ENCODE results near the gene PDHB.

Gene PDHB

GRCh38 chr3:58388550-58389091, 45.0 kb downstream of the PDHB start:
- no peak overlapping the region for H3K4me3 ChIP-seq (replicated peaks; ENCODE audit: low read depth, low read length)
- peak; percentile 72 for DNase-seq (ENCODE audit: extremely low read depth, low read depth)
- TF ChIP-seq CTCF (IDR thresholded peaks at IDR 0.05; ENCODE audit: low read depth, low read length, missing control alignments) = no peak

- no peak for DNase-seq (ENCODE audit: extremely low read depth, low read depth)
- TF ChIP-seq CTCF (IDR thresholded peaks at IDR 0.05; ENCODE audit: low read depth, low read length, missing control alignments) = no peak
- no peak overlapping the region for H3K4me3 ChIP-seq (replicated peaks; ENCODE audit: low read depth, low read length)
These were observed 45.7 kb downstream of the PDHB start for GRCh38 chr3:58387650-58388546.

- TF ChIP-seq CTCF (IDR thresholded peaks at IDR 0.05; ENCODE audit: low read depth, low read length, missing control alignments) = no peak
- H3K4me3 ChIP-seq (replicated peaks; ENCODE audit: low read depth, low read length) = no peak overlapping the region
- DNase-seq (ENCODE audit: extremely low read depth, low read depth) = peak; percentile 48
These were observed 46.8 kb downstream of the PDHB start for GRCh38 chr3:58386626-58387365.

- TF ChIP-seq CTCF (IDR thresholded peaks at IDR 0.05; ENCODE audit: low read depth, low read length, missing control alignments) = no peak
- no peak overlapping the region for H3K4me3 ChIP-seq (replicated peaks; ENCODE audit: low read depth, low read length)
- DNase-seq (ENCODE audit: extremely low read depth, low read depth) = no peak
These were observed 49.1 kb downstream of the PDHB start for GRCh38 chr3:58384381-58385090.

- no peak for TF ChIP-seq CTCF (IDR thresholded peaks at IDR 0.05; ENCODE audit: low read depth, low read length, missing control alignments)
- peak; percentile 92 for DNase-seq (ENCODE audit: extremely low read depth, low read depth)
- no peak overlapping the region for H3K4me3 ChIP-seq (replicated peaks; ENCODE audit: low read depth, low read length)
These were observed 49.7 kb downstream of the PDHB start for GRCh38 chr3:58383904-58384303.

GRCh38 chr3:58383476-58383875, 50.2 kb downstream of the PDHB start:
- H3K4me3 ChIP-seq (replicated peaks; ENCODE audit: low read depth, low read length) = no peak overlapping the region
- TF ChIP-seq CTCF (IDR thresholded peaks at IDR 0.05; ENCODE audit: low read depth, low read length, missing control alignments) = no peak
- DNase-seq (ENCODE audit: extremely low read depth, low read depth) = no peak
